ENCODE results near the gene OPN5.

The OPN5 gene

DNA sequence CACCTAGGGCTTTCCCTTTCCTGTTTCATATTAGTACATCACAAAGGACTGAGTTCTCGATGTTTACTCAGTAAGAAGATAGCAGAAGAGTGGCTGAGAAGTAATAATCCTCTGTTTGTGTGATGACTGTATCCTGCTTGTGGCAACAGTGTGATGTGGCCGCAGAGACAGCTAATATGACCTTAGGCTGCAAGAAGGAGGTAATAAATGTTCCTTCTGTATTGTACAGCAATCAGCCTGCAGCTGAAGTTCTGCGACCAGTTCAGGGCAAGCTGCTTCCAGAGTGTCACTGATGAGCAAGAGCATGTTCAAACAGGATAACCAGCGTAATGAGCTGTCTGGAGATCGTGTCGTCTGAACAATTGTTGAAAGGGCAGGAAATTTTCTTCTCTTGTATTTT is 70.9 kb downstream of the OPN5 start:
- H3K27me3 ChIP-seq (replicated peaks; ENCODE audit: insufficient read depth, low read length): no peaks in the 10 kb centered on the region
- TF ChIP-seq EZH2 (optimal IDR thresholded peaks at IDR 0.05; ENCODE audit: low read depth, low read length) (no peak), EZH2phosphoT487 (IDR thresholded peaks at IDR 0.05; ENCODE audit: low read length) (no peak)
- TF ChIP-seq, protein P1, sequence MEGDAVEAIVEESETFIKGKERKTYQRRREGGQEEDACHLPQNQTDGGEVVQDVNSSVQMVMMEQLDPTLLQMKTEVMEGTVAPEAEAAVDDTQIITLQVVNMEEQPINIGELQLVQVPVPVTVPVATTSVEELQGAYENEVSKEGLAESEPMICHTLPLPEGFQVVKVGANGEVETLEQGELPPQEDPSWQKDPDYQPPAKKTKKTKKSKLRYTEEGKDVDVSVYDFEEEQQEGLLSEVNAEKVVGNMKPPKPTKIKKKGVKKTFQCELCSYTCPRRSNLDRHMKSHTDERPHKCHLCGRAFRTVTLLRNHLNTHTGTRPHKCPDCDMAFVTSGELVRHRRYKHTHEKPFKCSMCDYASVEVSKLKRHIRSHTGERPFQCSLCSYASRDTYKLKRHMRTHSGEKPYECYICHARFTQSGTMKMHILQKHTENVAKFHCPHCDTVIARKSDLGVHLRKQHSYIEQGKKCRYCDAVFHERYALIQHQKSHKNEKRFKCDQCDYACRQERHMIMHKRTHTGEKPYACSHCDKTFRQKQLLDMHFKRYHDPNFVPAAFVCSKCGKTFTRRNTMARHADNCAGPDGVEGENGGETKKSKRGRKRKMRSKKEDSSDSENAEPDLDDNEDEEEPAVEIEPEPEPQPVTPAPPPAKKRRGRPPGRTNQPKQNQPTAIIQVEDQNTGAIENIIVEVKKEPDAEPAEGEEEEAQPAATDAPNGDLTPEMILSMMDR (IDR thresholded peaks at IDR 0.05; ENCODE audit: low read length): no peak
- no peaks in the 10 kb centered on the region for H3K36me3 ChIP-seq (replicated peaks; ENCODE audit: insufficient read depth, low read length)
- H3K27ac ChIP-seq (ENCODE audit: low read length): no peak overlapping the region
- no peaks in the 10 kb centered on the region for H4K20me1 ChIP-seq (ENCODE audit: insufficient read depth, low read length)
- no peak overlapping the region for H3K4me2 ChIP-seq (ENCODE audit: low read depth, low read length)
- H3K79me2 ChIP-seq (ENCODE audit: low read length): no peaks in the 10 kb centered on the region
- no peaks in the 10 kb centered on the region for H3K4me1 ChIP-seq (ENCODE audit: low read length)
- H3K9me2 ChIP-seq (replicated peaks; ENCODE audit: insufficient read depth, low read length): no peaks in the 10 kb centered on the region
- no peaks in the 10 kb centered on the region for H3K9me3 ChIP-seq (replicated peaks; ENCODE audit: insufficient read depth, low read length)
- no peaks in the 10 kb centered on the region for H3F3A ChIP-seq (ENCODE audit: insufficient read depth, low read length)
- no peak overlapping the region for H2AFZ ChIP-seq (ENCODE audit: low read length)
- H3K9ac ChIP-seq (ENCODE audit: low read length): no peak overlapping the region
- DNase-seq: no peak
- no peak overlapping the region for H3K4me3 ChIP-seq (ENCODE audit: low read length)

DNA sequence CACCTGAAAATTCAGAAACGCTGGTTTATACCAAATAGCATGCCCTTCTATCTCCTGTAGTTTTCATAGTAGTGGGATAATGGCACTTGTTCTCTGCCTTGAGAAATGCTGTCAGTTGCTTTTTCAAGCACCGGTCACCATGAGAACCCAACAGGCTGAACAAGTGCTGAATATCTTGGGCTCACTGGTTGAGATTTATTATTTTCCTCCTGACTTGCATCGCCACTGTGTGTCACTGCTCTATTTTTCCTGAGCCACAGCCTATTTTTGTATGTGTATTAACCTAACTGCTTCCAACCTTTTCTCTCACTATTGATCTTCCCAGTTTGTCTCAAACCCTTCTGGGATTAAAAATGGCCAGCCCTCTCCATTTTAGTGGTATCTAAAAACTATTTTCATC is 71.9 kb downstream of the OPN5 start:
- Histone ChIP-seq H3K9me2 (replicated peaks; ENCODE audit: insufficient read depth, low read length) (no peaks in the 10 kb centered on the region), H3K27me3 (replicated peaks; ENCODE audit: insufficient read depth, low read length) (no peaks in the 10 kb centered on the region), H2AFZ (ENCODE audit: low read length) (no peak overlapping the region), H4K20me1 (ENCODE audit: insufficient read depth, low read length) (no peaks in the 10 kb centered on the region), H3K4me1 (ENCODE audit: low read length) (no peaks in the 10 kb centered on the region), H3K4me3 (ENCODE audit: low read length) (no peak overlapping the region), H3K27ac (ENCODE audit: low read length) (no peak overlapping the region), H3F3A (ENCODE audit: insufficient read depth, low read length) (no peaks in the 10 kb centered on the region), H3K4me2 (ENCODE audit: low read depth, low read length) (no peak overlapping the region), H3K9ac (ENCODE audit: low read length) (no peak overlapping the region), H3K79me2 (ENCODE audit: low read length) (no peaks in the 10 kb centered on the region), H3K36me3 (replicated peaks; ENCODE audit: insufficient read depth, low read length) (no peaks in the 10 kb centered on the region), H3K9me3 (replicated peaks; ENCODE audit: insufficient read depth, low read length) (no peaks in the 10 kb centered on the region)
- TF ChIP-seq EZH2phosphoT487 (IDR thresholded peaks at IDR 0.05; ENCODE audit: low read length) (no peak), EZH2 (optimal IDR thresholded peaks at IDR 0.05; ENCODE audit: low read depth, low read length) (no peak)
- TF ChIP-seq, protein P1 (IDR thresholded peaks at IDR 0.05; ENCODE audit: low read length): no peak
- no peak for DNase-seq

DNA sequence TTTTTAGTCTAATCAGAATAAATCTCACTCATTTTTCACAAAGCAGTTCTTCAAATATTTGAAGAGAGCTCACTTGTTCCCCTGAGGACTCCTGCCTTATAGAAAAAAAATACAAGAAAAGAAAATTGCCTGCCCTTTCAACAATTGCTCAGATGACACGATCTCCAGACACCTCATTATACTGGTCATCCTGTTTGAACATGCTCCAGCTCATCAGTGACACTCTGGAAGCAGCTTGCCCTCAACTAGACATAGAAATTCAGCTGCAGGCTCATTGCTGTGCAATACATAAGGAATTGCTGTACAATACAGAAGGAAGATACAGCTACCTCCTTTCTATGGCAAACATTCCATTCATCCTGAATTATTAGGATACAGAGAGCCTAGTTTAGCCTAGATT is 73.1 kb downstream of the OPN5 start:
- Histone ChIP-seq H3K4me3 (ENCODE audit: low read length) (no peak overlapping the region), H4K20me1 (ENCODE audit: insufficient read depth, low read length) (no peaks in the 10 kb centered on the region), H3K4me2 (ENCODE audit: low read depth, low read length) (no peak overlapping the region), H3K36me3 (replicated peaks; ENCODE audit: insufficient read depth, low read length) (no peaks in the 10 kb centered on the region), H3K9me2 (replicated peaks; ENCODE audit: insufficient read depth, low read length) (no peaks in the 10 kb centered on the region), H2AFZ (ENCODE audit: low read length) (no peak overlapping the region), H3F3A (ENCODE audit: insufficient read depth, low read length) (no peaks in the 10 kb centered on the region), H3K27ac (ENCODE audit: low read length) (no peak overlapping the region), H3K9me3 (replicated peaks; ENCODE audit: insufficient read depth, low read length) (no peaks in the 10 kb centered on the region), H3K4me1 (ENCODE audit: low read length) (no peaks in the 10 kb centered on the region), H3K9ac (ENCODE audit: low read length) (no peak overlapping the region), H3K27me3 (replicated peaks; ENCODE audit: insufficient read depth, low read length) (no peaks in the 10 kb centered on the region), H3K79me2 (ENCODE audit: low read length) (no peaks in the 10 kb centered on the region)
- no peak for DNase-seq
- TF ChIP-seq, protein P1 (IDR thresholded peaks at IDR 0.05; ENCODE audit: low read length): no peak
- no peak for TF ChIP-seq EZH2 (optimal IDR thresholded peaks at IDR 0.05; ENCODE audit: low read depth, low read length)
- TF ChIP-seq EZH2phosphoT487 (IDR thresholded peaks at IDR 0.05; ENCODE audit: low read length): no peak

Data from MM.1S (cell line).